ENCODE data around the gene TEX101.
A peak's percentile ranks its signal among the peaks of the same experiment; 100 is the strongest.
"Not testable (repeated sequence)": the region's sequence is repeated elsewhere in the genome, so short reads cannot be mapped to it uniquely, and the experiment has no call there.

TEX101 gene

DNA sequence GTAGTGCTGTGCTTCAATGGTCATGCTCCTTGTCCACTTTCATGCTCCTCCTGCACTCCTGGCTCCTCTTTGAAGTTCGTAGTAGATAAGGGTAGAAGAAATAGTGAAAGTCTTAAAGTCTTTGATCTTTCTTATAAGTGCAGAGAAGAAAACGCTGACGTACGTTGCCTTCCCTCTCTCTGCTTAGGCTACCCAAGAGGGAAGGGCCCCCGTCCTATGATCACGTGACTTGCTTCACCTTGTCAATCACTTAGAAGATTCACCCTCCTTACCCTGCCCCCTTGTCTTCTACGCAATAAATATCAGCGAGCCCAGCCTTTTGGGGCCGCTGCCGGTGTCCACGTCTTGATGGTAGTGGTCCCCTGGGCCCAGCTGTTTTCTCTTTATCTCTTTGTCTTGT is 22.6 kb downstream of the TEX101 start:
- not testable (repeated sequence) for H3K9ac ChIP-seq (ENCODE audit: low read length in 2 of 2); H3K27me3 ChIP-seq (ENCODE audit: control insufficient read depth in 1 of 2, insufficient read depth in 2 of 2, low read length in 2 of 2); H3K36me3 ChIP-seq (ENCODE audit: control insufficient read depth in 2 of 2, insufficient read depth in 2 of 2, low read length in 2 of 2); H3K27ac ChIP-seq (ENCODE audit: low read length); H3K4me3 ChIP-seq (ENCODE audit: low read length in 2 of 2); H3K4me1 ChIP-seq (ENCODE audit: control insufficient read depth, insufficient read depth, low read length); H3K9me3 ChIP-seq (ENCODE audit: control insufficient read depth in 2 of 2, low read length in 2 of 2)

DNA sequence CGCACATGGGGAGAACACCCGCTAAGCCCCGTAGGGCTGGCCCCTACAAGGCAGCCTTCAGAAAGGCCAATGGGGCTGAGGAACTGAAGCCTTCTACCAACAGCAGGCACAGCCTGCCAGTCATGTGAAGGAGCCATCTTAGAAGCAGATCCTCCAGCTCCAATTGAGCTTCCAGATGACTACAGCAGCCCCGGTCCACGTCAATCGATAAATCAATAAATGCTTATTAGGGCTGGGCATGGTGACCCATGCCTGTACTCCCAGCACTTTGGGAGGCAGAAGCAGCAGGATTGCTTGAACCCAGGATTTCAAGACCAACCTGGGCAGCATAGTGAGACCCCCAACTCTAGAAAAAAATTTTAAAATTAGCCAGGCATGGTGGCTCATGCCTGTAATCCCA is 23.0 kb downstream of the TEX101 start:
- Histone ChIP-seq H3K4me1 (ENCODE audit: control insufficient read depth, insufficient read depth, low read length) (no peaks in the 10 kb centered on the region), H3K27me3 (ENCODE audit: control insufficient read depth in 1 of 2, insufficient read depth in 2 of 2, low read length in 2 of 2) (peaks cover 0 to 2% of the 10 kb centered on the region in 2 donors), H3K27ac (ENCODE audit: low read length) (no peak overlapping the region), H3K9ac (ENCODE audit: low read length in 2 of 2) (no peak overlapping the region), H3K4me3 (ENCODE audit: low read length in 2 of 2) (no peak overlapping the region), H3K9me3 (ENCODE audit: control insufficient read depth in 2 of 2, low read length in 2 of 2) (no peaks in the 10 kb centered on the region), H3K36me3 (ENCODE audit: control insufficient read depth in 2 of 2, insufficient read depth in 2 of 2, low read length in 2 of 2) (no peaks in the 10 kb centered on the region)

DNA sequence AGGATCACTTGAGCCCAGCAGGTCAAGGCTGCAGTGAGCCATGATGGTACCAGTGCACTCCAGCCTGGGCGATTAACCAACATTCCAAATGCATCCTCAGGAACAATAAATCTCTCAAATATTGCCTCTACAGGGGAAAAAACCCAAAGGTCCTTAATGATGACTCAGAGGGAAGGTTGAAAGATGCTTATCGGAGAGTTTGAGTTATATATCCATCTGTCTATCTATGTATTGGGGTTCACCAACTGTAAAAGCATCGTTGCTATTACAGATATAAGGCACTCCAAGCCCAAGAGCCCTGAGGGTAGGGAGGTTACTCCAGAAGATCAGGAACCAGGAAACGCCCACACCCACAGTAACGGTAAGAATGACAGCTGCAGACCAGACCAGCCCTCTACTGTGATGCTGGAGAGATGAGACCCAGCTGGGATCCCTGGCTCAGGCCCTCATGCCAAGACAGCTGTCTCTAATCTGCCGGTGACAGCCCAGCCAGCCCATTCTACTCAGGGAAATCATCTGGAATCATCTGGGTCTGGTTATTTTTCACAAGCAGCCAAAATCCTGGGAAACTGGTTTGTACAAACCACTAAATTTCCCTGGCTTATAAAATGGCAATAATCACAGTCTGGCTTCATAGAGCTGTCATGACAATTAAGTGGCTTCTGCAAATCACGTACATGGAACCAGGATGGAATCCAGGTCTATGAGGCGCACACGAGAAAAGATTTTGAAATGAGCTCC is 23.8 kb downstream of the TEX101 start:
- Histone ChIP-seq H3K9me3 (ENCODE audit: control insufficient read depth in 2 of 2, low read length in 2 of 2) (no peaks in the 10 kb centered on the region), H3K27ac (ENCODE audit: low read length) (no peak overlapping the region), H3K4me1 (ENCODE audit: control insufficient read depth, insufficient read depth, low read length) (no peaks in the 10 kb centered on the region), H3K27me3 (ENCODE audit: control insufficient read depth in 1 of 2, insufficient read depth in 2 of 2, low read length in 2 of 2) (peaks cover 0 to 2% of the 10 kb centered on the region in 2 donors), H3K4me3 (ENCODE audit: low read length in 2 of 2) (no peak overlapping the region), H3K36me3 (ENCODE audit: control insufficient read depth in 2 of 2, insufficient read depth in 2 of 2, low read length in 2 of 2) (no peaks in the 10 kb centered on the region), H3K9ac (ENCODE audit: low read length in 2 of 2) (no peak overlapping the region)

DNA sequence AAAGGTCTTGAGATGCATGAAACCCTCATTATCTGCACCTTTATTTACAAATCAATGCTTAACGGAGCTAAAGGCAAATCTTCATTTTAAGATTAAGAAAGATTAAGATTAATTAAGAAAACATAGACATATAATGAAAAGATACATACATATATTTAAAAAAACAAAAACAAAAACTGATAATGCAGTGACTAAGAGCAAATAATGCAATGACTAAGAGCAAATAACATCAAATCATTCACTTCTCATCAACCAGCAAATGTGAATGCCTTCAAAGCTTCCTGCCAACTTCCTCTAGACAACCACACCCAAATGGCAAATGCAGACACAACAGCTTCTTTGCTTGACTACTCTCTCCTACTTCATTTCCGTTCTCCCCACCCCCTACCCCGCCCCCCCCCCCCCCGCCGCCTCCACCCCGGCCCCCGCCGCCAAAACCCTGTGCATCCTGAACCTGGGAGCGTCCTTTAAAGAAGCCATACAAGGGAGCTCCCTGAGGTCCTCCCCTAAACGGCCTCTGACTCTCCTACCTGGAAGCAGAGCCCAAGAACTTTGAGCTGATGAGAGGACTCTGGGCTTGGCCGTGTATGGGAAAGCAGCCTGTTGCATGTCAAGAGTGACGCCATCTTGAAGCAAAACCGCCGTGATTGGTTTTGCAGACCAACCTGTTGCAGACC is 24.5 kb downstream of the TEX101 start:
- H3K9me3 ChIP-seq (ENCODE audit: control insufficient read depth in 2 of 2, low read length in 2 of 2) = no peaks in the 10 kb centered on the region
- H3K4me3 ChIP-seq (ENCODE audit: low read length in 2 of 2) = no peak overlapping the region
- H3K9ac ChIP-seq (ENCODE audit: low read length in 2 of 2) = no peak overlapping the region
- H3K36me3 ChIP-seq (ENCODE audit: control insufficient read depth in 2 of 2, insufficient read depth in 2 of 2, low read length in 2 of 2) = no peaks in the 10 kb centered on the region
- H3K27me3 ChIP-seq (ENCODE audit: control insufficient read depth in 1 of 2, insufficient read depth in 2 of 2, low read length in 2 of 2) = peaks cover 0 to 2% of the 10 kb centered on the region in 2 donors
- no peak overlapping the region for H3K27ac ChIP-seq (ENCODE audit: low read length)
- H3K4me1 ChIP-seq (ENCODE audit: control insufficient read depth, insufficient read depth, low read length) = no peaks in the 10 kb centered on the region

- H3K9me3 ChIP-seq (ENCODE audit: control insufficient read depth in 2 of 2, low read length in 2 of 2) = no peaks in the 10 kb centered on the region
- H3K4me3 ChIP-seq (ENCODE audit: low read length in 2 of 2) = no peak overlapping the region
- no peak overlapping the region for H3K27ac ChIP-seq (ENCODE audit: low read length)
- H3K27me3 ChIP-seq (ENCODE audit: control insufficient read depth in 1 of 2, insufficient read depth in 2 of 2, low read length in 2 of 2) = peaks cover 0 to 2% of the 10 kb centered on the region in 2 donors
- no peaks in the 10 kb centered on the region for H3K4me1 ChIP-seq (ENCODE audit: control insufficient read depth, insufficient read depth, low read length)
- no peaks in the 10 kb centered on the region for H3K36me3 ChIP-seq (ENCODE audit: control insufficient read depth in 2 of 2, insufficient read depth in 2 of 2, low read length in 2 of 2)
- no peak overlapping the region for H3K9ac ChIP-seq (ENCODE audit: low read length in 2 of 2)
Measured at GRCh38 chr19:43439709-43440063, 25.0 kb downstream of the TEX101 start.

DNA sequence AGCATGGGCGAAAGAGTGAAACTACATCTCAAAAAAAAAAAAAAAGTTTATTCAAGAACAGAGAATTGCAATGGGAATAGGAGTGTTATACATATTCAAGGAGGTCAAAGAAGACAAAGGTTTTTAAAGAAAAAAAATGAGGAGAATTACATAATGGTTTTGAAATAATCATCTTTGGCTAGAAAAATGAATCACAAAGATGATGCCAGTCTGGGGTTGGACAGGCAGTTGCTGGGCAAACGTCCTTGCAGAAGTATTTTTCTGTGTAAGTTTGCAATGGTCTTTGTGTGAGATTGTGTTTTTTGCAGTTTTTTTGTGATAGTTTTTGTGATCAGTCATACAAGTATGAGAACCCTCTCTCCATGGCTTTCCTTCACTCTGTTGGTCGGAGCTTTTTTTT is 27.0 kb downstream of the TEX101 start:
- Histone ChIP-seq H3K9me3 (ENCODE audit: control insufficient read depth in 2 of 2, low read length in 2 of 2) (no peaks in the 10 kb centered on the region), H3K27me3 (ENCODE audit: control insufficient read depth in 1 of 2, insufficient read depth in 2 of 2, low read length in 2 of 2) (peaks cover 0 to 2% of the 10 kb centered on the region in 2 donors), H3K27ac (ENCODE audit: low read length) (no peak overlapping the region)

GRCh38 chr19:43444091-43444490 is 29.4 kb downstream of the TEX101 start:
- H3K4me1 ChIP-seq (ENCODE audit: control insufficient read depth, insufficient read depth, low read length); H3K4me3 ChIP-seq (ENCODE audit: low read length in 2 of 2); H3K27me3 ChIP-seq (ENCODE audit: control insufficient read depth in 1 of 2, insufficient read depth in 2 of 2, low read length in 2 of 2); H3K9me3 ChIP-seq (ENCODE audit: control insufficient read depth in 2 of 2, low read length in 2 of 2); H3K36me3 ChIP-seq (ENCODE audit: control insufficient read depth in 2 of 2, insufficient read depth in 2 of 2, low read length in 2 of 2); H3K9ac ChIP-seq (ENCODE audit: low read length in 2 of 2); H3K27ac ChIP-seq (ENCODE audit: low read length): not testable (repeated sequence)

More for the DNA sequence above, 27.0 kb downstream of the TEX101 start:
- Histone ChIP-seq H3K9ac (ENCODE audit: low read length in 2 of 2) (no peak overlapping the region), H3K4me1 (ENCODE audit: control insufficient read depth, insufficient read depth, low read length) (no peaks in the 10 kb centered on the region), H3K36me3 (ENCODE audit: control insufficient read depth in 2 of 2, insufficient read depth in 2 of 2, low read length in 2 of 2) (no peaks in the 10 kb centered on the region), H3K4me3 (ENCODE audit: low read length in 2 of 2) (no peak overlapping the region)

GRCh38 chr19:43444531-43445287 is 30.0 kb downstream of the TEX101 start:
- Histone ChIP-seq H3K4me1 (ENCODE audit: control insufficient read depth, insufficient read depth, low read length) (peaks cover 4% of the 10 kb centered on the region), H3K27me3 (ENCODE audit: control insufficient read depth in 1 of 2, insufficient read depth in 2 of 2, low read length in 2 of 2) (no peaks in the 10 kb centered on the region), H3K27ac (ENCODE audit: low read length) (no peak overlapping the region), H3K4me3 (ENCODE audit: low read length in 2 of 2) (no peak overlapping the region), H3K36me3 (ENCODE audit: control insufficient read depth in 2 of 2, insufficient read depth in 2 of 2, low read length in 2 of 2) (no peaks in the 10 kb centered on the region), H3K9me3 (ENCODE audit: control insufficient read depth in 2 of 2, low read length in 2 of 2) (no peaks in the 10 kb centered on the region), H3K9ac (ENCODE audit: low read length in 2 of 2) (no peak overlapping the region)

DNA sequence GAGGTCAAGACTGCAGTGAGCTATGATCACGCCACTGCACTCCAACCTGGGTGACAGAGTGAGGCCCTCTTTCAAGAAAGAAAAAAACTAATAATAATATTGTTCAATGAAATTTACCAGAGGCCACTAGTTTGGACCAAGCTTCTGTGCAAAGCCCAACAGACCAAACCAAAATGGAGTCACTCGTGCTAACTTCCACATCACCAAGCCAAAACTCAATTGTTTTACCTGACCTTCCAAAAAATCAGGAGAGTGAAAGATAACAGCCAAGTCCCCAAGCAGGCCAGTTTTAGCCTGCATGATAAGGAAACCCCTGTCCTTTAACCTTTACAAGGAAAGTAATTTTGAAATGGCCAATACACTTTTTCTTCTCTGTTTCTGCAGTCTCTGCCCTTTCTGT is 30.7 kb downstream of the TEX101 start:
- Histone ChIP-seq H3K27ac (ENCODE audit: low read length) (no peak overlapping the region), H3K4me3 (ENCODE audit: low read length in 2 of 2) (no peak overlapping the region), H3K36me3 (ENCODE audit: control insufficient read depth in 2 of 2, insufficient read depth in 2 of 2, low read length in 2 of 2) (no peaks in the 10 kb centered on the region), H3K27me3 (ENCODE audit: control insufficient read depth in 1 of 2, insufficient read depth in 2 of 2, low read length in 2 of 2) (no peaks in the 10 kb centered on the region), H3K9ac (ENCODE audit: low read length in 2 of 2) (no peak overlapping the region), H3K4me1 (ENCODE audit: control insufficient read depth, insufficient read depth, low read length) (peaks cover 4% of the 10 kb centered on the region), H3K9me3 (ENCODE audit: control insufficient read depth in 2 of 2, low read length in 2 of 2) (no peaks in the 10 kb centered on the region)

GRCh38 chr19:43446746-43447489 is 32.2 kb downstream of the TEX101 start:
- no peak overlapping the region for H3K9ac ChIP-seq (ENCODE audit: low read length in 2 of 2)
- no peaks in the 10 kb centered on the region for H3K36me3 ChIP-seq (ENCODE audit: control insufficient read depth in 2 of 2, insufficient read depth in 2 of 2, low read length in 2 of 2)
- no peaks in the 10 kb centered on the region for H3K27me3 ChIP-seq (ENCODE audit: control insufficient read depth in 1 of 2, insufficient read depth in 2 of 2, low read length in 2 of 2)
- H3K27ac ChIP-seq (ENCODE audit: low read length) = no peak overlapping the region
- no peaks in the 10 kb centered on the region for H3K9me3 ChIP-seq (ENCODE audit: control insufficient read depth in 2 of 2, low read length in 2 of 2)
- peaks cover 4% of the 10 kb centered on the region for H3K4me1 ChIP-seq (ENCODE audit: control insufficient read depth, insufficient read depth, low read length)
- peak overlapping the region in 1 of 2 donors; percentile 22 for H3K4me3 ChIP-seq (ENCODE audit: low read length in 2 of 2)

Measured in stomach smooth muscle (tissue), 2 donors.